SK-N-SH treated with all-trans-retinoic acid at 6 μM for 48 hours (cell line): Measurements from ENCODE around the gene NINL.

Experiments
- ATAC-seq: fragments of 200-7000 bp; cut with Tn5 transposase; 3 replicates; pipeline ENCODE4 v1.9.1; 2020; ENCODE audit warnings: mild to moderate bottlenecking, moderate library complexity
- ARNTL ChIP-seq: fragments of 450-650 bp; formaldehyde crosslinking; IDR thresholded peaks from 2 replicates; pipeline ENCODE4 v1.5.0; 2020; ENCODE audit warnings: low read depth, mild to moderate bottlenecking, moderate library complexity, borderline replicate concordance
- BACH2 ChIP-seq: fragments of 250-450 bp; sonication (Bioruptor Pico); IDR thresholded peaks from 2 replicates; pipeline ENCODE4 v1.9.0; 2021; ENCODE audit warnings: mild to moderate bottlenecking, borderline replicate concordance
- CSDC2 ChIP-seq: fragments of 250-450 bp; sonication (Bioruptor Pico); IDR thresholded peaks from 2 replicates; pipeline ENCODE4 v1.5.0; 2020; ENCODE audit warnings: mild to moderate bottlenecking, moderate library complexity
- CSRNP3 ChIP-seq: fragments of 250-450 bp; sonication (Bioruptor Pico); IDR thresholded peaks from 2 replicates; pipeline ENCODE4 v1.5.1; 2021; ENCODE audit warnings: mild to moderate bottlenecking, moderate library complexity
- ESRRG ChIP-seq: fragments of 250-450 bp; sonication (Bioruptor Pico); IDR thresholded peaks from 2 replicates; pipeline ENCODE4 v1.6.1; 2021; ENCODE audit warnings: mild to moderate bottlenecking
- GLIS3 ChIP-seq: fragments of 250-450 bp; sonication (Bioruptor Pico); IDR thresholded peaks from 2 replicates; pipeline ENCODE4 v1.5.0; 2020; ENCODE audit warnings: mild to moderate bottlenecking, moderate library complexity
- ISL1 ChIP-seq: fragments of 250-450 bp; sonication (Bioruptor Pico); IDR thresholded peaks from 2 replicates; pipeline ENCODE4 v2.1.2; 2022; ENCODE audit warnings: mild to moderate bottlenecking, moderate library complexity
- OSR1 ChIP-seq: fragments of 250-450 bp; sonication (Bioruptor Pico); IDR thresholded peaks from 2 replicates; pipeline ENCODE4 v1.8.0; 2022; ENCODE audit warnings: moderate library complexity, mild to moderate bottlenecking, inconsistent platforms
- PATZ1 ChIP-seq: fragments of 250-450 bp; sonication (Bioruptor Pico); IDR thresholded peaks from 2 replicates; pipeline ENCODE4 v1.8.0; 2020; ENCODE audit warnings: mild to moderate bottlenecking, moderate library complexity, borderline replicate concordance
- PPARA ChIP-seq: fragments of 250-450 bp; sonication (Bioruptor Pico); IDR thresholded peaks from 2 replicates; pipeline ENCODE4 v1.5.0; 2020; ENCODE audit warnings: mild to moderate bottlenecking, borderline replicate concordance
- RARB ChIP-seq: fragments of 250-450 bp; sonication (Bioruptor Pico); IDR thresholded peaks from 2 replicates; pipeline ENCODE4 v1.8.0; 2021; ENCODE audit warnings: mild to moderate bottlenecking, moderate library complexity
- SNAI2 ChIP-seq: fragments of 250-450 bp; sonication (Bioruptor Pico); IDR thresholded peaks from 2 replicates; pipeline ENCODE4 v1.5.0; 2020; ENCODE audit warnings: mild to moderate bottlenecking, moderate library complexity
- TCF4 ChIP-seq: fragments of 250-450 bp; sonication (Bioruptor Pico); IDR thresholded peaks from 2 replicates; pipeline ENCODE4 v1.8.0; 2021; ENCODE audit warnings: mild to moderate bottlenecking, moderate library complexity, borderline replicate concordance
- TOX ChIP-seq: fragments of 250-450 bp; sonication (Bioruptor Pico); IDR thresholded peaks from 2 replicates; pipeline ENCODE4 v1.8.0; 2021; ENCODE audit warnings: mild to moderate bottlenecking, moderate library complexity, borderline replicate concordance
- TSHZ2 ChIP-seq: fragments of 250-450 bp; sonication (Bioruptor Pico); IDR thresholded peaks from 2 replicates; pipeline ENCODE4 v1.5.0; 2020; ENCODE audit warnings: mild to moderate bottlenecking, moderate library complexity
- ZC3H10 ChIP-seq: fragments of 250-450 bp; sonication (Bioruptor Pico); IDR thresholded peaks from 2 replicates; pipeline ENCODE4 v1.5.1; 2021; ENCODE audit warnings: mild to moderate bottlenecking, moderate library complexity
- ZFP3 ChIP-seq: fragments of 250-450 bp; sonication (Bioruptor Pico); IDR thresholded peaks from 2 replicates; pipeline ENCODE4 v1.5.0; 2020; ENCODE audit warnings: mild to moderate bottlenecking, moderate library complexity
- ZFP30 ChIP-seq: fragments of 450-650 bp; formaldehyde crosslinking; IDR thresholded peaks from 2 replicates; pipeline ENCODE4 v1.5.0; 2022; ENCODE audit warnings: mild to moderate bottlenecking, moderate library complexity
- ZNF565 ChIP-seq: fragments of 450-650 bp; formaldehyde crosslinking; conservative IDR thresholded peaks from 2 replicates; pipeline ENCODE4 v1.5.0; 2020; ENCODE audit warnings: low read depth, mild to moderate bottlenecking, moderate library complexity
- ZNF70 ChIP-seq: fragments of 450-650 bp; formaldehyde crosslinking; IDR thresholded peaks from 2 replicates; pipeline ENCODE4 v1.5.0; 2020; ENCODE audit warnings: mild to moderate bottlenecking, moderate library complexity
- ZNF8 ChIP-seq: fragments of 450-650 bp; formaldehyde crosslinking; IDR thresholded peaks from 2 replicates; pipeline ENCODE4 v1.5.0; 2020; ENCODE audit warnings: mild to moderate bottlenecking, moderate library complexity

NINL gene

GRCh38 chr20:25525295-25525694, 60.0 kb downstream of the NINL start:
- ATAC-seq, result no peak
- TF ChIP-seq ISL1 (CRISPR knock-in tag), result no peak
- no peak for TF ChIP-seq GLIS3 (CRISPR knock-in tag)

GRCh38 chr20:25521382-25521781, 63.9 kb downstream of the NINL start:
- ATAC-seq, result no peak
- no peak for TF ChIP-seq ZNF8
- TF ChIP-seq ZC3H10 (CRISPR knock-in tag), result no peak
- TF ChIP-seq OSR1 (CRISPR knock-in tag), result no peak
- TF ChIP-seq TCF4 (CRISPR knock-in tag), result no peak
- no peak for TF ChIP-seq GLIS3 (CRISPR knock-in tag)
- no peak for TF ChIP-seq SNAI2
- no peak for TF ChIP-seq ZFP3 (CRISPR knock-in tag)
- no peak for TF ChIP-seq CSDC2 (CRISPR knock-in tag)
- TF ChIP-seq TSHZ2, result no peak
- TF ChIP-seq TOX, result no peak
- TF ChIP-seq, all 23 proteins: peak for 0

- no peak for TF ChIP-seq CSRNP3 (CRISPR knock-in tag)
- TF ChIP-seq OSR1 (CRISPR knock-in tag), result no peak
- TF ChIP-seq ZNF70 (CRISPR knock-in tag), result no peak
- TF ChIP-seq PATZ1 (CRISPR knock-in tag), result no peak
- no peak for TF ChIP-seq ZNF8
- TF ChIP-seq ZFP30 (CRISPR knock-in tag), result no peak
- TF ChIP-seq ZFP3 (CRISPR knock-in tag), result no peak
- no peak for TF ChIP-seq BACH2 (CRISPR knock-in tag)
- TF ChIP-seq SNAI2, result no peak
- no peak for TF ChIP-seq ZC3H10 (CRISPR knock-in tag)
- no peak for TF ChIP-seq ARNTL (CRISPR knock-in tag)
- TF ChIP-seq ZNF565 (CRISPR knock-in tag), result no peak
- ATAC-seq, result no peak
Measured at GRCh38 chr20:25517124-25517523, 68.2 kb downstream of the NINL start.

- TF ChIP-seq RARB (CRISPR knock-in tag), result no peak
- TF ChIP-seq BACH2 (CRISPR knock-in tag), result no peak
- no peak for TF ChIP-seq CSDC2 (CRISPR knock-in tag)
- no peak for TF ChIP-seq ESRRG (CRISPR knock-in tag)
- TF ChIP-seq PATZ1 (CRISPR knock-in tag), result no peak
- TF ChIP-seq OSR1 (CRISPR knock-in tag), result no peak
- no peak for TF ChIP-seq GLIS3 (CRISPR knock-in tag)
- TF ChIP-seq PPARA (CRISPR knock-in tag), result no peak
- no peak for TF ChIP-seq ARNTL (CRISPR knock-in tag)
- TF ChIP-seq, all 23 proteins: peak for 0
- no peak for ATAC-seq
Measured at GRCh38 chr20:25514747-25515340, 70.5 kb downstream of the NINL start.
